ENCODE measurements around the gene SPTSSB. TPM values are rescaled to one million over a fixed set of nuclear protein-coding genes. Genes with fewer than 3 reads are reported as not detected.

Gene SPTSSB
- total RNA-seq, 4 donors from 2014 or later, result 2.4 to 4.8 (median 3.9) TPM

- no peak for DNase-seq
- intact Hi-C loops (cut with DNase I), result no loop called here
- Histone ChIP-seq H3K36me3 (no peaks in the 10 kb centered on the region), H3K4me1 (peaks cover 8 to 39% (median 15%) of the 10 kb centered on the region in 3 donors), H3K27me3 (no peaks in the 10 kb centered on the region), H3K27ac (peak overlapping the region in 2 of 4 donors; percentile 82 to 83), H3K9me3 (no peaks in the 10 kb centered on the region), H3K4me3 (no peak overlapping the region)
- TF ChIP-seq POLR2A (IDR thresholded peaks at IDR 0.05), result no peak
- TF ChIP-seq CTCF (IDR thresholded peaks at IDR 0.05), result no peak
- 59 to 63% methylated on average over 1 of the region's 1 CpG for WGBS, 2 donors
Measured at GRCh38 chr3:161414907-161415306, 43.6 kb upstream of the SPTSSB start.

GRCh38 chr3:161413855-161414210 is 42.5 kb upstream of the SPTSSB start:
- TF ChIP-seq POLR2A (IDR thresholded peaks at IDR 0.05) (no peak), CTCF (IDR thresholded peaks at IDR 0.05) (no peak)
- no peak for DNase-seq
- WGBS, 2 donors, result 60 to 67% methylated on average over 1 of the region's 1 CpG
- Histone ChIP-seq H3K36me3 (no peaks in the 10 kb centered on the region), H3K9me3 (no peaks in the 10 kb centered on the region), H3K27ac (no peak overlapping the region), H3K27me3 (no peaks in the 10 kb centered on the region), H3K4me3 (no peak overlapping the region), H3K4me1 (peaks cover 12 to 49% (median 15%) of the 10 kb centered on the region in 3 donors)
- intact Hi-C loops (cut with DNase I), result no loop called here

GRCh38 chr3:161413127-161413854 is 42.0 kb upstream of the SPTSSB start:
- 58% methylated on average over 2 of the region's 2 CpGs for WGBS, 2 donors
- DNase-seq, result no peak
- H3K4me1 ChIP-seq, result peaks cover 12 to 53% (median 15%) of the 10 kb centered on the region in 3 donors
- intact Hi-C loops (cut with DNase I), result no loop called here
- no peak overlapping the region for H3K4me3 ChIP-seq
- no peaks in the 10 kb centered on the region for H3K9me3 ChIP-seq
- H3K27me3 ChIP-seq, result no peaks in the 10 kb centered on the region
- H3K27ac ChIP-seq, result no peak overlapping the region
- TF ChIP-seq POLR2A (IDR thresholded peaks at IDR 0.05) (no peak), CTCF (IDR thresholded peaks at IDR 0.05) (no peak)
- H3K36me3 ChIP-seq, result no peaks in the 10 kb centered on the region

GRCh38 chr3:161412123-161412522 is 40.8 kb upstream of the SPTSSB start:
- 53 to 76% methylated on average over 1 of the region's 1 CpG for WGBS, 2 donors
- H3K27ac ChIP-seq, result no peak overlapping the region
- no peaks in the 10 kb centered on the region for H3K27me3 ChIP-seq
- H3K4me3 ChIP-seq, result no peak overlapping the region
- peaks cover 12 to 53% (median 15%) of the 10 kb centered on the region in 3 donors for H3K4me1 ChIP-seq
- no peaks in the 10 kb centered on the region for H3K36me3 ChIP-seq
- no peak for DNase-seq
- TF ChIP-seq POLR2A (IDR thresholded peaks at IDR 0.05) (no peak), CTCF (IDR thresholded peaks at IDR 0.05) (no peak)
- no peaks in the 10 kb centered on the region for H3K9me3 ChIP-seq
- intact Hi-C loops (cut with DNase I), result no loop called here

GRCh38 chr3:161409858-161410257 is 38.5 kb upstream of the SPTSSB start:
- H3K36me3 ChIP-seq, result no peaks in the 10 kb centered on the region
- intact Hi-C loops (cut with DNase I), result loop anchor here (5.0 kb wide), 1 partner anchor 133 kb away; no protein-coding TSS in a partner anchor
- H3K4me3 ChIP-seq, result no peak overlapping the region
- H3K27ac ChIP-seq, result peak overlapping the region in 2 of 4 donors; percentile 4 to 40
- TF ChIP-seq POLR2A (IDR thresholded peaks at IDR 0.05), result no peak
- TF ChIP-seq CTCF (IDR thresholded peaks at IDR 0.05), result no peak
- 42 to 62% methylated on average over 2 to 3 of the region's 3 CpGs for WGBS, 2 donors
- H3K27me3 ChIP-seq, result no peaks in the 10 kb centered on the region
- no peaks in the 10 kb centered on the region for H3K9me3 ChIP-seq
- no peak for DNase-seq
- H3K4me1 ChIP-seq, result peaks cover 0 to 39% (median 3%) of the 10 kb centered on the region in 3 donors

Data from esophagus squamous epithelium (tissue), 5 donors.